ENCODE data around the gene UNC93A.

GRCh38 chr6:167350275-167350696 lies 59.2 kb downstream of the UNC93A start:
- TF ChIP-seq CTCF (IDR thresholded peaks at IDR 0.05) = no peak
- no peak for TF ChIP-seq POLR2A (IDR thresholded peaks at IDR 0.05)

Measured in breast epithelium (tissue), 3 donors.